Measurements from ENCODE around the gene RAB27B.

The RAB27B gene

GRCh38 chr18:54926593-54927325 lies 98.5 kb downstream of the RAB27B start:
- Histone ChIP-seq H2AK5ac (ENCODE audit: low read depth, low read length) (no peak overlapping the region), H4K91ac (ENCODE audit: low read depth, low read length, poor library complexity) (no peak overlapping the region), H2BK120ac (ENCODE audit: low read depth, low read length) (no peak overlapping the region), H4K8ac (ENCODE audit: low read depth, low read length) (no peak overlapping the region), H3K4ac (ENCODE audit: low read length) (no peak overlapping the region), H3K36me3 (replicated peaks in 1 of 2; ENCODE audit: control insufficient read depth in 2 of 2, insufficient read depth in 2 of 2, low read length in 2 of 2) (no peaks in the 10 kb centered on the region), H3K9me3 (replicated peaks in 1 of 2; ENCODE audit: control insufficient read depth in 2 of 2, insufficient read depth in 1 of 2, low read depth in 1 of 2, low read length in 2 of 2) (no peaks in the 10 kb centered on the region), H3K4me3 (ENCODE audit: low read length in 2 of 2) (no peak overlapping the region), H2BK15ac (ENCODE audit: low read length) (no peak overlapping the region), H3K79me1 (ENCODE audit: low read depth, low read length) (no peaks in the 10 kb centered on the region), H3K23ac (ENCODE audit: low read depth, low read length, poor library complexity) (no peak overlapping the region), H3K18ac (ENCODE audit: low read length) (no peak overlapping the region), H3K4me1 (ENCODE audit: control insufficient read depth in 2 of 2, insufficient read depth in 1 of 2, low read depth in 1 of 2, low read length in 2 of 2) (peaks cover 0 to 2% of the 10 kb centered on the region in 2 donors), H2BK12ac (ENCODE audit: low read length) (no peak overlapping the region), H2AFZ (ENCODE audit: low read length) (no peak overlapping the region), H3K9ac (ENCODE audit: low read depth, low read length, poor library complexity) (no peak overlapping the region), H2BK5ac (ENCODE audit: low read length) (no peak overlapping the region), H3K14ac (ENCODE audit: low read length) (no peak overlapping the region), H3K4me2 (ENCODE audit: insufficient read depth, low read length, poor library complexity, severe bottlenecking) (no peak overlapping the region), H3K27ac (replicated peaks; ENCODE audit: low read length) (no peak overlapping the region), H3K27me3 (ENCODE audit: control insufficient read depth in 3 of 3, insufficient read depth in 3 of 3, low read depth in 1 of 3, low read length in 3 of 3) (no peaks in the 10 kb centered on the region)
- no peak for DNase-seq (ENCODE audit: low spot score)
- WGBS, 2 donors (ENCODE audit: extremely low coverage in 2 of 2, insufficient read length in 2 of 2, insufficient replicate concordance in 1 of 2) = no CpG with 5 or more reads among the region's 3 CpGs

GRCh38 chr18:54928236-54928635 lies 100.0 kb downstream of the RAB27B start:
- H3K79me1 ChIP-seq (ENCODE audit: low read depth, low read length) = no peaks in the 10 kb centered on the region
- no peak overlapping the region for H2BK5ac ChIP-seq (ENCODE audit: low read length)
- no peak overlapping the region for H2AK5ac ChIP-seq (ENCODE audit: low read depth, low read length)
- H3K23ac ChIP-seq (ENCODE audit: low read depth, low read length, poor library complexity) = no peak overlapping the region
- no peak overlapping the region for H4K8ac ChIP-seq (ENCODE audit: low read depth, low read length)
- H3K4me3 ChIP-seq (ENCODE audit: low read length in 2 of 2) = no peak overlapping the region
- WGBS, 2 donors (ENCODE audit: extremely low coverage in 2 of 2, insufficient read length in 2 of 2, insufficient replicate concordance in 1 of 2) = no CpG with 5 or more reads among the region's 2 CpGs
- no peak overlapping the region for H3K27ac ChIP-seq (replicated peaks; ENCODE audit: low read length)
- no peak overlapping the region for H2AFZ ChIP-seq (ENCODE audit: low read length)
- H2BK120ac ChIP-seq (ENCODE audit: low read depth, low read length) = no peak overlapping the region
- H3K9me3 ChIP-seq (replicated peaks in 1 of 2; ENCODE audit: control insufficient read depth in 2 of 2, insufficient read depth in 1 of 2, low read depth in 1 of 2, low read length in 2 of 2) = no peaks in the 10 kb centered on the region
- H3K4me2 ChIP-seq (ENCODE audit: insufficient read depth, low read length, poor library complexity, severe bottlenecking) = no peak overlapping the region
- no peaks in the 10 kb centered on the region for H3K36me3 ChIP-seq (replicated peaks in 1 of 2; ENCODE audit: control insufficient read depth in 2 of 2, insufficient read depth in 2 of 2, low read length in 2 of 2)
- DNase-seq (ENCODE audit: low spot score) = no peak
- H3K27me3 ChIP-seq (ENCODE audit: control insufficient read depth in 3 of 3, insufficient read depth in 3 of 3, low read depth in 1 of 3, low read length in 3 of 3) = no peaks in the 10 kb centered on the region
- no peak overlapping the region for H2BK15ac ChIP-seq (ENCODE audit: low read length)
- H4K91ac ChIP-seq (ENCODE audit: low read depth, low read length, poor library complexity) = no peak overlapping the region
- H3K9ac ChIP-seq (ENCODE audit: low read depth, low read length, poor library complexity) = no peak overlapping the region
- no peak overlapping the region for H3K18ac ChIP-seq (ENCODE audit: low read length)
- no peak overlapping the region for H3K14ac ChIP-seq (ENCODE audit: low read length)
- peaks cover 0 to 2% of the 10 kb centered on the region in 2 donors for H3K4me1 ChIP-seq (ENCODE audit: control insufficient read depth in 2 of 2, insufficient read depth in 1 of 2, low read depth in 1 of 2, low read length in 2 of 2)
- H3K4ac ChIP-seq (ENCODE audit: low read length) = no peak overlapping the region
- H2BK12ac ChIP-seq (ENCODE audit: low read length) = no peak overlapping the region

GRCh38 chr18:54931152-54931551 lies 102.9 kb downstream of the RAB27B start:
- Histone ChIP-seq H3K4ac (ENCODE audit: low read length) (no peak overlapping the region), H3K27me3 (ENCODE audit: control insufficient read depth in 3 of 3, insufficient read depth in 3 of 3, low read depth in 1 of 3, low read length in 3 of 3) (no peaks in the 10 kb centered on the region), H2AK5ac (ENCODE audit: low read depth, low read length) (no peak overlapping the region), H4K8ac (ENCODE audit: low read depth, low read length) (no peak overlapping the region), H3K79me1 (ENCODE audit: low read depth, low read length) (no peaks in the 10 kb centered on the region), H3K18ac (ENCODE audit: low read length) (no peak overlapping the region), H3K4me2 (ENCODE audit: insufficient read depth, low read length, poor library complexity, severe bottlenecking) (no peak overlapping the region), H3K14ac (ENCODE audit: low read length) (no peak overlapping the region), H4K91ac (ENCODE audit: low read depth, low read length, poor library complexity) (no peak overlapping the region), H3K4me1 (ENCODE audit: control insufficient read depth in 2 of 2, insufficient read depth in 1 of 2, low read depth in 1 of 2, low read length in 2 of 2) (no peaks in the 10 kb centered on the region), H3K36me3 (replicated peaks in 1 of 2; ENCODE audit: control insufficient read depth in 2 of 2, insufficient read depth in 2 of 2, low read length in 2 of 2) (no peaks in the 10 kb centered on the region), H3K23ac (ENCODE audit: low read depth, low read length, poor library complexity) (no peak overlapping the region), H2BK5ac (ENCODE audit: low read length) (no peak overlapping the region), H3K27ac (replicated peaks; ENCODE audit: low read length) (no peak overlapping the region), H2BK15ac (ENCODE audit: low read length) (no peak overlapping the region), H2AFZ (ENCODE audit: low read length) (no peak overlapping the region), H3K4me3 (ENCODE audit: low read length in 2 of 2) (no peak overlapping the region), H2BK120ac (ENCODE audit: low read depth, low read length) (no peak overlapping the region), H3K9ac (ENCODE audit: low read depth, low read length, poor library complexity) (no peak overlapping the region), H2BK12ac (ENCODE audit: low read length) (no peak overlapping the region), H3K9me3 (replicated peaks in 1 of 2; ENCODE audit: control insufficient read depth in 2 of 2, insufficient read depth in 1 of 2, low read depth in 1 of 2, low read length in 2 of 2) (no peaks in the 10 kb centered on the region)
- no CpG with 5 or more reads among the region's 4 CpGs for WGBS, 2 donors (ENCODE audit: extremely low coverage in 2 of 2, insufficient read length in 2 of 2, insufficient replicate concordance in 1 of 2)
- no peak for DNase-seq (ENCODE audit: low spot score)

- H3K4ac ChIP-seq (ENCODE audit: low read length) = no peak overlapping the region
Observed at GRCh38 chr18:54932472-54932871, 104.2 kb downstream of the RAB27B start.

More at GRCh38 chr18:54932472-54932871, 104.2 kb downstream of the RAB27B start:
- H2AK5ac ChIP-seq (ENCODE audit: low read depth, low read length) = no peak overlapping the region
- no peak overlapping the region for H3K27ac ChIP-seq (replicated peaks; ENCODE audit: low read length)
- H3K4me1 ChIP-seq (ENCODE audit: control insufficient read depth in 2 of 2, insufficient read depth in 1 of 2, low read depth in 1 of 2, low read length in 2 of 2) = no peaks in the 10 kb centered on the region
- no peak overlapping the region for H3K18ac ChIP-seq (ENCODE audit: low read length)
- H3K4me3 ChIP-seq (ENCODE audit: low read length in 2 of 2) = no peak overlapping the region
- H3K9ac ChIP-seq (ENCODE audit: low read depth, low read length, poor library complexity) = no peak overlapping the region
- no peak overlapping the region for H4K91ac ChIP-seq (ENCODE audit: low read depth, low read length, poor library complexity)
- H3K27me3 ChIP-seq (ENCODE audit: control insufficient read depth in 3 of 3, insufficient read depth in 3 of 3, low read depth in 1 of 3, low read length in 3 of 3) = no peaks in the 10 kb centered on the region
- H2AFZ ChIP-seq (ENCODE audit: low read length) = no peak overlapping the region
- no peak for DNase-seq (ENCODE audit: low spot score)
- H3K14ac ChIP-seq (ENCODE audit: low read length) = no peak overlapping the region
- H2BK120ac ChIP-seq (ENCODE audit: low read depth, low read length) = no peak overlapping the region
- H2BK12ac ChIP-seq (ENCODE audit: low read length) = no peak overlapping the region
- no peak overlapping the region for H3K23ac ChIP-seq (ENCODE audit: low read depth, low read length, poor library complexity)
- H3K9me3 ChIP-seq (replicated peaks in 1 of 2; ENCODE audit: control insufficient read depth in 2 of 2, insufficient read depth in 1 of 2, low read depth in 1 of 2, low read length in 2 of 2) = no peaks in the 10 kb centered on the region
- H3K4me2 ChIP-seq (ENCODE audit: insufficient read depth, low read length, poor library complexity, severe bottlenecking) = no peak overlapping the region
- H3K79me1 ChIP-seq (ENCODE audit: low read depth, low read length) = no peaks in the 10 kb centered on the region
- WGBS, 2 donors (ENCODE audit: extremely low coverage in 2 of 2, insufficient read length in 2 of 2, insufficient replicate concordance in 1 of 2) = no CpG with 5 or more reads among the region's 1 CpG
- no peaks in the 10 kb centered on the region for H3K36me3 ChIP-seq (replicated peaks in 1 of 2; ENCODE audit: control insufficient read depth in 2 of 2, insufficient read depth in 2 of 2, low read length in 2 of 2)
- no peak overlapping the region for H4K8ac ChIP-seq (ENCODE audit: low read depth, low read length)
- H2BK5ac ChIP-seq (ENCODE audit: low read length) = no peak overlapping the region
- no peak overlapping the region for H2BK15ac ChIP-seq (ENCODE audit: low read length)
